Germinal center (tissue), 1 donor: ENCODE measurements around the gene MVP.

ENCODE experiments used
- DNase-seq: peaks from one replicate; pipeline ENCODE4 v3.0.0; 2012; ENCODE audit warnings: mixed read lengths, low spot score

MVP gene

DNA sequence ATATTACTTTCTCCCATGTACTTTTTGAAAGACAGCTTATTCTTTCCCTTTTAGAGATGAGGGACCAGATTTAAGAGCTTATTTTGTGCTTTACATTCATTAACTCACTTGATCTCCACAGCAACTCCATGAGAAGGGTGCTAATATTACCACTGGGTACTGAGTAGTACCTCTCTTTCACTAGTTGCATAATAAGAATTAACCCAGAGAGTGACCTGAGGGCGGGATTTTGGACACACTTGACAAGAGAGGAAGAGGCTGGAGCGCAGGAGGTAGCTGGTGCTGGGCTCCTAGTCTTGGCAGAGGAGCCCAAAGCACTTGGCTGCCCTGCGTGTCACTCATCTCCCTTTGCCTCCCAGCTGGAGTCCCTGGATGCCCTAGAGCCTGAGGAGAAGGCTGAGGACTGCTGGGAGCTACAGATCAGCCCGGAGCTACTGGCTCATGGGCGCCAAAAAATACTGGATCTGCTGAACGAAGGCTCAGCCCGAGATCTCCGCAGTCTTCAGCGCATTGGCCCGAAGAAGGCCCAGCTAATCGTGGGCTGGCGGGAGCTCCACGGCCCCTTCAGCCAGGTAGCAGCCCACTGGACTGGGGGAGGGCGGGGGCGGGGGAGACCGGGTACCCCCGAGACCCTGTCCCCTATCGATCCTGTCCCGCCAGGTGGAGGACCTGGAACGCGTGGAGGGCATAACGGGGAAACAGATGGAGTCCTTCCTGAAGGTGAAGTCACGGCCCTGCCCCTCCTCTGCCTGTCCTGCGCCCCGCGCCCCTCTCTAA is 15.6 kb upstream of the MVP start:
- no peak for DNase-seq

DNA sequence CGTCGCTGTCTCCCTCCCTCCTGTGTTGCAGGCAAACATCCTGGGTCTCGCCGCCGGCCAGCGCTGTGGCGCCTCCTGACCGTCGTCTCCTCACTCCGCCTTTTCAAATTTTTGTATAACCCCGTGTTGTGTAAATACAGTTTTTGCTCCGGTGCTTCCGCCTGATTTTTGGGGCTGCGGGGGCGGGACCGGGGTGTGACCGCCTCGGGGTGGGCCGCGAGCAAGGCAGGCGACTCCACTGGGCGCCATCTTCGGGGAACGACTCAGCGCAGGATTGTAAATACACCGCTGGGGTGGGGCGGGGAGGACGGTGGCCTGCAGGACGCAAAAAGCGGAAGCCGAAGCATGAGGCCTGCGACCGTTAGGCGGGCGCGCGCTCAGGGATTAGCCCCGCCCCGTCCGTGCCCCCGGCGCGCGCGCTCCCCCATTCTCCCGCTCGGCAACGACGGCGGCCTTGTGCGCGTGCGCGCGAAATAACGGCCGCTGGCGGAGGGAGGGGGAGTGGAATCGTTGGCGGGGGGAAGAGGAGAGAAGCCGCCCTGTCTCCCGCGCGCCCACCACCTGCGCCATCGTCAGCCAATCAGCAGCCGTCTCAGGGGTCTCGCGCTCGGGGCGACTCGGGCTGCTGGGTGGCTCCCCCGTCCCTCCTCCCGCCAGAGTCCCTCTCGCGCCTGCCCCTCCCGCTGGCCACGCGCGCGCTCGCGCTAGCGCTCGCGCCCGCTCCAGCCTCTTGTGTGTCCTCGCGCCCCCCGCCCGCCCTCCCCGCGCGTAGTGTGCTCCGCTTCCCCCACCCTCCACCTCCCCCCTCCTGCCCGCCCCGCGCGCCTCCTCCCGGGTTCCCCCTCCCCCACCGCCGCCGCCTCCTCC is 14.8 kb upstream of the MVP start:
- DNase-seq, result peak; percentile 96

DNA sequence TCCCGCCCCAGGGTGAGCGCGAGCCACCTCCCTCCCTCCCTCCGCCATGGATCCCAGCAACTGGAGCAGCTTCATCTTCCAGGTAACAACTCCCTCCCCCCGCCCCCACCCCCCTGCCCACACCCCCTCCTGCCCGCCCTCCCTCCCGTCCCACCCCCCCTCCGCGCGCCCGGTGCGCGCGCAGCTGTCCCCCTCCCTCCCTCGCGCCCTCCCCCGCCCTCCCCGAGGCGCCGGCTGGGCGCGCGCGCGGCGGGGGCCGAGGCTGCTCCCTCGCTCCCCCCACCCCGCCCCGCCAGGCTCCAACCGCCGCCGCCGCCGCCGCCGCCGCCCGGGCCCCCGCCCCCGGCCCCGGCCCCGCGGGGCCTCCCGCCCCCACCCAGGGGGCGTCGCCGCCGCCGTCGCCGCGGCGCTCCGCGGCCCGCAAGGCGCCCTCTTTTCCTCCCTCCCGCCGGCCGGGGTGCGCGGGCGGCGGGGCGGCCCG is 14.1 kb upstream of the MVP start, which contains the start of gene MAZ:
Gene MAZ, plus strand, starts transcription at position 431 of the 481 bp plus-strand sequence. CDS start 173 bp downstream, outside the sequence.
- DNase-seq, result peak; percentile 88

DNA sequence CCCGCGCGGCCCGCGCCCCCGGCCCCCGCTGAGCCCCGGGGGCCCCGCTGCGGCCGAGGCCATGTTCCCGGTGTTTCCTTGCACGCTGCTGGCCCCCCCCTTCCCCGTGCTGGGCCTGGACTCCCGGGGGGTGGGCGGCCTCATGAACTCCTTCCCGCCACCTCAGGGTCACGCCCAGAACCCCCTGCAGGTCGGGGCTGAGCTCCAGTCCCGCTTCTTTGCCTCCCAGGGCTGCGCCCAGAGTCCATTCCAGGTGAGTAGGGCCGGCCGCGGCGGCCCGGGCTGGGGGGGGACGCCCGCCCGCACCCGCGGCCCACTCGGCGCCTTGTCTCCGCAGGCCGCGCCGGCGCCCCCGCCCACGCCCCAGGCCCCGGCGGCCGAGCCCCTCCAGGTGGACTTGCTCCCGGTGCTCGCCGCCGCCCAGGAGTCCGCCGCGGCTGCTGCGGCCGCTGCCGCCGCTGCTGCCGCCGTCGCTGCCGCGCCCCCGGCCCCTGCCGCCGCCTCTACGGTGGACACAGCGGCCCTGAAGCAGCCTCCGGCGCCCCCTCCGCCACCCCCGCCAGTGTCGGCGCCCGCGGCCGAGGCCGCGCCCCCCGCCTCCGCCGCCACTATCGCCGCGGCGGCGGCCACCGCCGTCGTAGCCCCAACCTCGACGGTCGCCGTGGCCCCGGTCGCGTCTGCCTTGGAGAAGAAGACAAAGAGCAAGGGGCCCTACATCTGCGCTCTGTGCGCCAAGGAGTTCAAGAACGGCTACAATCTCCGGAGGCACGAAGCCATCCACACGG is 13.4 kb upstream of the MVP start:
- DNase-seq, result no peak

DNA sequence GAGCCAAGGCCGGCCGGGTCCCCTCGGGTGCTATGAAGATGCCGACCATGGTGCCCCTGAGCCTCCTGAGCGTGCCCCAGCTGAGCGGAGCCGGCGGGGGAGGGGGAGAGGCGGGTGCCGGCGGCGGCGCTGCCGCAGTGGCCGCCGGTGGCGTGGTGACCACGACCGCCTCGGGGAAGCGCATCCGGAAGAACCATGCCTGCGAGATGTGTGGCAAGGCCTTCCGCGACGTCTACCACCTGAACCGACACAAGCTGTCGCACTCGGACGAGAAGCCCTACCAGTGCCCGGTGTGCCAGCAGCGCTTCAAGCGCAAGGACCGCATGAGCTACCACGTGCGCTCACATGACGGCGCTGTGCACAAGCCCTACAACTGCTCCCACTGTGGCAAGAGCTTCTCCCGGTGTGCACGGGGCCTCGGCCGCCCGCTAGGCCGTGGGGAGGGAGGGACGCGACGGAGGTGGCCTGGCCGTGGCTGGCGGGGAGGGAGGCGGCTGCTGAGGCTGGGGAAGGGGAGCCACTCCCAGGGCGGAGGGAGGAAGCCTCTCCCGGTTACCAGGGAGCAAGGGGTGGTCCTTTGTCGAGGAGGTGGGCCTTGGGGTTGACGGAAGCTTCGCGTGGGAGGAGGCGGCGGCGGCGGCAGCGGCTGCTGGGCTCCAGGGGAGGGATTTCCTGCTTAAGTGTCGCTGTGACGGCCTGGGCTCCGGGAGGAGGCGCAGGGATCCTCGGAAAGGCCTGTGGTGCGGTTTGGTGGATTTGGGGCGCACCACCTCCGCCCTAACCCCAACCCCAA is 12.6 kb upstream of the MVP start:
- peak; percentile 67 for DNase-seq

DNA sequence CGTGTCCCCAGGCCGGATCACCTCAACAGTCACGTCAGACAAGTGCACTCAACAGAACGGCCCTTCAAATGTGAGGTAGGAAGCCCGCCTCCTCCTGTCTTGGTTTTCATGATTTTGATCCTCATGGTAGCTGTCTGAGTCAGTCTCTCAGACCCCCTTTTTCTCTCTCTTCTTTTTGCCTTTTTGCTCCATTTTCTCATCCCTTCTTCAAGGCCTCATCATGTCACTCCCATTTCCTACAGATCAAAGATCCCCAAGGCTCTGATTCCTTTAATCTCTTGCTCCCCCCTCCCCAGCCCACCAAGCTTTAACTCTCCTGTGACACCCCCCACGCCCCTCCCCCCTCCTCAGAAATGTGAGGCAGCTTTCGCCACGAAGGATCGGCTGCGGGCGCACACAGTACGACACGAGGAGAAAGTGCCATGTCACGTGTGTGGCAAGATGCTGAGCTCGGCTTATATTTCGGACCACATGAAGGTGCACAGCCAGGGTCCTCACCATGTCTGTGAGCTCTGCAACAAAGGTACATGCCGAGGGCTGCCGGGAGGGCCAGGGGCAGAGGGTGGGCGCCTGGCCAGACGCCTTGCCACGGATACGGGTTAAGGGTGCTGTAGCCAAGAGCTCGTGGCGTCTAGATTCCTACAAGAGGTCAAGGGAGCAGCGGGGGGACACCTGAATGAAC is 11.9 kb upstream of the MVP start:
- DNase-seq, result no peak

DNA sequence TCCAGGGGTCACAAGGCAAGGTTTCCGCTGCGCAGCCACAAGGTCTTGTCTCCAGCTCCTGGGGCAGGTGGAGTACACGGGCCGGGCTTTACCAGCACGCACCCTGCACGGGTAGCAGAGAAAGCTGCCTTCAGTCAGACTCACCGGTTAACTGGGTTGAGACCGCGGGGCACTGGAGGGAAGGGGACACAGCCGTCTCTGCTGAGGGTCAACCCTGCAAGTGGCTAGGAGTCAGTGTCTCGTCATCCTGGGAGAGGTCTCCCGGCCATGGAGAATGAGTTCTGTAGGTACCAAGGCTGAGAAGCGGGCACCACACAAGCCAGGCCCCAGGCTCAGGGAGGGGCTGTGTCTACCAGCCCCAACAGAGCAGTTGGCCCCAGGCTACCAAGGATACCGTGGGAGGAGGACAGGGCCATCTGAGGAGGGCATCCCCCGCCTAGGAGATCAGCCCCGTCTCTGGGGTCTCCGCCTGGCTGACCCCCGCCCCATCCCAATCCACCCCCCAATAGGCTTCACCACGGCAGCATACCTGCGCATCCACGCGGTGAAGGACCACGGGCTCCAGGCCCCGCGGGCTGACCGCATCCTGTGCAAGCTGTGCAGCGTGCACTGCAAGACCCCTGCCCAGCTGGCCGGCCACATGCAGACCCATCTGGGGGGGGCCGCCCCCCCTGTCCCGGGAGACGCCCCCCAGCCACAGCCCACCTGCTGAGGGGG is 11.1 kb upstream of the MVP start:
- DNase-seq, result no peak

DNA sequence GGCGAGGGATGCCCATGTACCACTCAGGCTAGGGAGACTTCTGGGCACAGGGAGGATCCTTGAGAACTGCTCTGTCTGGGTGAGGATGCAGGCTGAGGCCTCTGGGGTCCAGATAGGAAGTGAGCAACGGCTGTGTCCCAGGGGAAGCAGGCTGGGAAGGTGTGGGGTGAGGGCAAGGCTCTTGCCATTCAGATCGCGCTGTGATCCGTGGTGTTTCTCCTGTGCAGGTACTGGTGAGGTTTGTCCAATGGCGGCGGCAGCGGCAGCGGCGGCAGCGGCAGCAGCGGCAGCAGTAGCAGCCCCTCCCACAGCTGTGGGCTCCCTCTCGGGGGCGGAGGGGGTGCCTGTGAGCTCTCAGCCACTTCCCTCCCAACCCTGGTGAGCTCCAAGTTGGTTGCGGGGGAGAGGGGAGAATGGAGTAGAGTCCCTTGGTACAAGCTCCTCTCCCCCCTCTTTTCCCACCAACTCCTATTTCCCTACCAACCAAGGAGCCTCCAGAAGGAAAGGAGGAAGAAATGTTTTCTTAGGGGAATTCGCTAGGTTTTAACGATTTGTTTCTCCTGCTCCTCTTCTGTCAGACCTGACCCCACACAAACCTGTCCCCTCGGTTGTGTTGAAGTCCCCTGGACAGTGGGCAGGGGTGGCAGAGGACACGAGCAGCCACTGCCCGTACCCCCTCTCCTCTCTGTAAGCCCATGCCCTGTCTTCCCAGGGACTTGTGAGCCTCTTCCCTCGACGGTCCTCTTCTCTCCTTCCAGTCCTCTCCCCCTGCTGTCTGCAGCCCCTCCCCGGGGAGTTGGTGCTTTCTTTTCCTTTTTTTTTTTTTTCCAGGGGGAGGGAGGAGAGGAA is 10.2 kb upstream of the MVP start:
- DNase-seq, result no peak

DNA sequence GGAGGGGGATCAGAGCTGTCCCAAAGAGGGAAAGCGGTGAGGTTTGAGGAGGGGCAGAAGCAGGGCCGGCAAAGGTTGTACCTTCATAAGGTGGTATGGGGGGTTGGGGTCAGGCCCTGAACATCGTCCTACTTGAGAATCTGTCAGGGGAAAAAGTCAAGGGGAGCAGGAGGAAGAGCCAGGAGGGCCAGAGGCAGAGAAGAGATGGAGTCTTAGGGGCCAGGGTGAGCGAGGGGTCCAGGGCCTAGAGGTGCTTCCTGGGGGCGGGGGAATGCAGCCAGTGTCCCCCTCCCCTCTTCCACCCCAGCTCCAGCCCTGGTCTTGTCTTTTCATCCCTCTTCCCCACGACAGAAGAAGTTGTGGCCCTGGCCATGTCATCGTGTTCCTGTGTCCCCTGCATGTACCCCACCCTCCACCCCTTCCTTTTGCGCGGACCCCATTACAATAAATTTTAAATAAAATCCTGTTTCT is 9.5 kb upstream of the MVP start:
- DNase-seq, result no peak

DNA sequence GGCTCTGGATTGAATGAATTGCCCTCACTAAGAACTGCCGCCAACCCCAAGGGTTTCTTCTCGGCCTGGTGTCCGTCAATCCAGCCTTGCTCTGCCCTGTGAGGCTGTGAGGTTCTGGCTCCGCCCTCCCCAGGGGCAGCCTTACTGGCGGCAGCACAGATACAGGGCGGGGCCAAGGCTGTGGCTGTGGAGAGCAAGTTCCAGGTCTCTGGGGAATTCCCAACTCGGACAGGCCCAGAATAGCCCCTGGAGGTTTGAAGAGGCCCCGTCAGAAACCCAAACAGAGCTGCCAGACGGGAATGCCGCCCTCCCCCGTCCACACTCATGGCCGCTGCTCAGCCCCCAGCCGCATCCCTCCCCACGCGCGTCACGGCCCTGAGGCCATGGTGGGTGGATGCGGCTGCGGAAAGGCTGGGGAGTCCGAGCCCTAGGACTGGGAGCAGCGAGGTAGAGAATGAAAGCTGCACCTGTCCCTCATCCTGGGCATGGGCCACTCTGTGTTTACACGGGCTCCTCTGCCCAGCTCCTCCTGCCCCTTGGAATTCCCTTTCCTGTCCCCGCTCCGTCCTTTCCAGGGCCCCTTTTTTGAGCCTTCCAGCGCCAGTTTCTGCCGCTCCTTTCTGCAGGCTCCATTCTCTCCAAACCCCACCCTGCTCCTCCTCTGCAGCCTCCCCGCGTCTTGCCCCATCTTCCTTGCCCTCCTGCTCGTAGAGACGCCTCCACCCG is 8.9 kb upstream of the MVP start:
- DNase-seq, result no peak

DNA sequence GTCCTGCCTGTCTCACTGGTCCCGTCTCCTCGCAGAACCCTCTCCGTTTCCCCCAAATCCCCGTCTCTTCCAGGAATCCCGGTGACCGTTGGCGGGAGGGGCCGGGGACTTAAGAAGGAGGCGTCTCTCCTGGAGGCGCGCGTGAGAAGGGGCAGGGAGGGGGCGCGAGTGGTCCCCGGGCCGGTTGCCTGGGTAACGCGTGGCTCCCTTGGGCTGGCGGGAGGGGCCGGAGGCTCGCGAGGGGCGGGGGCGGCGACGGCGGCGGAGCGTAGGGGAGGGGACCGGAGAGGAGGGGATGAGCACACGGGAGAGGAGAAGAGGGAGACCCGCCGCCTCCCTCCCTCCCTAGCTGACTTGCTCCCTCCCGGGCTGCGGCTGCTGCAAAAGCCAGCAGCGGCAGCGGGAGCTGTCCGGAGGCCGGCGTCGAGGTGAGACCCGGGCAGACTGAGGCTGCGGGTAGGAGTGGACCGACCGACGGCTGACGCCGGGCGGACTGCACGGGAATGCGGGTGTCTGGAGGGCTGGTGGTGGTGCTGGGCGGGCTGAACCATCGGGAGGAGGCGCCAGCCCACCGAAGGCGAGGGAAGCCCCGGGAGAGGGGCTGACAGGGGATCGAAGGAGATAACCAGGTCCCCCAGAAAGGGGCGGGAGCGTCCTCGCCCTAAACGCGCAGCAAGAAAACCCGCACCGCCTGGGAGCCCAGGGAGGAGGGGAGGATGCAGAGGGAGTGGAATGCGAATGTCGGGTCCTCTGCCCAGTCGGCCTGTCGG is 8.2 kb upstream of the MVP start, which contains the start of gene PRRT2:
Gene PRRT2, plus strand, starts transcription at position 298 of the 770 bp plus-strand sequence. CDS start 862 bp downstream, outside the sequence.
- no peak for DNase-seq

DNA sequence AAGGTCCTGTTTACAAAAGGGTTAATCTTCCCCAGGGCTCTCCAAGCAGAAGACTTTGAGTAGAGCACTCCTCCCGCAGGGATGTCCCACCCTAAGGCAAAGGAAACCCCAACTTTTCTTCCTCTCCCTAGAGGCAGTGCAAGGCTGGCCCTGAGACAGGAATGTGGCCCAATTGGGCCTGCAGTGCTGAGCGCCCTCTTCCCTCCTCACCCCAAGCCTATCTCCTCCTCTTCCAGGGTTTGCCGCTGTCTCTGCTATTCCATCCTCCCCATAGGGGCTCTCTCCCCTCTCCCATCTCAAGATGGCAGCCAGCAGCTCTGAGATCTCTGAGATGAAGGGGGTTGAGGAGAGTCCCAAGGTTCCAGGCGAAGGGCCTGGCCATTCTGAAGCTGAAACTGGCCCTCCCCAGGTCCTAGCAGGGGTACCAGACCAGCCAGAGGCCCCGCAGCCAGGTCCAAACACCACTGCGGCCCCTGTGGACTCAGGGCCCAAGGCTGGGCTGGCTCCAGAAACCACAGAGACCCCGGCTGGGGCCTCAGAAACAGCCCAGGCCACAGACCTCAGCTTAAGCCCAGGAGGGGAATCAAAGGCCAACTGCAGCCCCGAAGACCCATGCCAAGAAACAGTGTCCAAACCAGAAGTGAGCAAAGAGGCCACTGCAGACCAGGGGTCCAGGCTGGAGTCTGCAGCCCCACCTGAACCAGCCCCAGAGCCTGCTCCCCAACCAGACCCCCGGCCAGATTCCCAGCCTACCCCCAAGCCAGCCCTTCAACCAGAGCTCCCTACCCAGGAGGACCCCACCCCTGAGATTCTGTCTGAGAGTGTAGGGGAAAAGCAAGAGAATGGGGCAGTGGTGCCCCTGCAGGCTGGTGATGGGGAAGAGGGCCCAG is 7.3 kb upstream of the MVP start:
- no peak for DNase-seq

DNA sequence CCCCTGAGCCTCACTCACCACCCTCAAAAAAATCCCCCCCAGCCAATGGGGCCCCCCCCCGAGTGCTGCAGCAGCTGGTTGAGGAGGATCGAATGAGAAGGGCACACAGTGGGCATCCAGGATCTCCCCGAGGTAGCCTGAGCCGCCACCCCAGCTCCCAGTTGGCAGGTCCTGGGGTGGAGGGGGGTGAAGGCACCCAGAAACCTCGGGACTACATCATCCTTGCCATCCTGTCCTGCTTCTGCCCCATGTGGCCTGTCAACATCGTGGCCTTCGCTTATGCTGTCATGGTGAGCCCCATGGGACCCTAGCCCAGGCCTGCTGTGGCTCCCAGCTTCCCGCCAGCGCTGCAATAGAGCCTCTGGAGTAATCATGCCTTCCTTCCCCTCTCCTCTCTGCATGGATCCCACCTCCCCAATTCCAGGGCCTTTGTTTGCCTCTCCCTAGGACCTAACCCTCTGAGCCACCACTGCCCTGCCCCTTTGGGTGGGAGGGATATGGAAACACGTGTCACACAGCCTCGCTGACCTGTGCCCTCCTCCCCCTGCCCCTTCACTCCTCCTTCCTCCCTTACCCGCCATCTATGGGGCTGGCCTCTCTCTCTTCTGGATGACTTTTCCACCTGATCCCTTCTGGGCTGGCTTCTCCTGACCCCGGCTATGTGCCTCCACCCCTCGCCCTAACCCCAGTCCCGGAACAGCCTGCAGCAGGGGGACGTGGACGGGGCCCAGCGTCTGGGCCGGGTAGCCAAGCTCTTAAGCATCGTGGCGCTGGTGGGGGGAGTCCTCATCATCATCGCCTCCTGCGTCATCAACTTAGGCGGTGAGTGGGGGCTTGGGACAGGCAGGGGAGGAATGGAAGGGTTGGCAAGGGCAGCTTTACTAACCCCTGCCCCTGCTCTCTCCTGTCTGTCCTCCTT is 6.4 kb upstream of the MVP start:
- DNase-seq, result no peak

DNA sequence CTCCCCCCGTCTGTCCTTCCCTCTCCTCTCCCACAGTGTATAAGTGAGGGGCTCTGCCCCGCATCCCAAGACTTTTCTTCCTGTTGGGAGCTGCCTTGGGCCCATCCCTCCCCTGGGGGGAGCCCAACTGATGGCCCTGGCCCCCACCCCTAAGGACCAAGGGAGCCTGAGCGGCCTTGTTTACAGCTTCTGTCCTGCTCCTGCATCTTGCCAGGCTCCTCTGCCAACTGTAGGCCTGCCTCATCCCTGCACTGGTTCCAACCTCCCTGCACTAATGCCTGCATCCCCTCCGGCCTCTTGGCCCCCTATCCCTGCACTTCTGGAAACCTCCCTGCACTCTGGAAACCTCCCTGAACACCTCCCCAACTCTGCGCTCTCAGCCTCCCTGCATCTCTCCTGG is 5.7 kb upstream of the MVP start:
- DNase-seq, result no peak

DNA sequence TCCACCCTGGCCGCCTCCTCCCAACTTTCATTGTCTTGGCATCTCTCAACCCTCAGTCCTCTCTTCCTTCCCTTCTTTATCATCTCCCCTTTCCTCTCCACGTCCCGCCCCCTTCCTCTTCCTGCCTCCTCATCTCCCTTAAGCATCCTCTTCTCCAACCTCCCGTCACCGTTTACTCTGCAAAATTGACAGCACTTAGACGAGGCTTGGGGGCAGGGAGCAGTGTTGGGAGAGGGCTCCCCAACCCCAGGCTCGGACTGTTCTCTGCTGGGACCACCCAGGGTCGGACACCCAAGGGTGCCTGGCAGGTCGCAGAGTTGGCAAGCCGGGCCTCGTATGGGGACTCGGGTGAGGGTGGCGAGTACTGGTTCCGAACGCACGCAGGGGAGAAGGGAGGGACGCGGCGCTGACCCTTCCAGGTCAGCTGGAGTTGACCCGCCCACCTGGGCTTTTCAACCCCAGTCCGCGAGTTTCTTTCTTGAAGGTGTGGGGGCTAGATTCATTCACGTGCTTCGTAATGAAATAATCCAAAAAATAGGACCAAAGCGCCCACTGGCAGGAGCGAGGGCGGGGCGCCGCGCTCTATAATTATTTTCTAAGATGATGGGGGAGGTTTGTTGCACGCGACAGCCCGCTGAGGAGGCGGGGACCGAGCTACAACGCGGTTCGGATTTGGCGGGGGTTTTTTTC is 5.1 kb upstream of the MVP start:
- no peak for DNase-seq
